SU-DHL-6 (cell line): ENCODE data around the gene ZNF516.

Experiments
- H2AFZ ChIP-seq: fragments of 200-600 bp; sonication (generic); 2 replicates; pipeline ENCODE4 v1.6.1; 2014; ENCODE audit warnings: low read depth, mild to moderate bottlenecking, moderate library complexity, mixed read lengths, antibody characterized with exemption, low read length; ENCODE audit not compliant: severe bottlenecking
- H3F3A ChIP-seq: fragments of 200-600 bp; shearing (Covaris generic); 2 replicates; pipeline ENCODE4 v1.6.0; 2016; ENCODE audit warnings: antibody characterized with exemption, mild to moderate bottlenecking; ENCODE audit not compliant: insufficient read depth
- H3K27ac ChIP-seq: fragments of 200-600 bp; sonication (generic); 2 replicates; pipeline ENCODE4 v1.5.1; 2016; ENCODE audit warnings: low read depth, mild to moderate bottlenecking, low read length, moderate library complexity, mixed read lengths
- H3K27me3 ChIP-seq: fragments of 200-600 bp; sonication (generic), shearing (Covaris generic); 2 replicates; pipeline ENCODE4 v1.6.0; 2014; ENCODE audit warnings: mild to moderate bottlenecking, low read length
- H3K36me3 ChIP-seq: fragments of 200-600 bp; sonication (generic); 2 replicates; pipeline ENCODE4 v1.6.1; 2014; ENCODE audit warnings: mild to moderate bottlenecking, low read length, mixed read lengths
- H3K4me2 ChIP-seq: fragments of 300-600, 200-600 bp; shearing (Covaris generic), sonication (generic); 2 replicates; pipeline ENCODE4 v1.6.0; 2014; ENCODE audit warnings: low read length, low read depth, mild to moderate bottlenecking; ENCODE audit not compliant: poor library complexity, severe bottlenecking
- H3K4me3 ChIP-seq: fragments of 200-600 bp; sonication (generic); 2 replicates; pipeline ENCODE4 v1.5.1; 2014; ENCODE audit warnings: antibody characterized with exemption, low read length, mild to moderate bottlenecking, mixed read lengths; ENCODE audit not compliant: insufficient read depth, poor library complexity, severe bottlenecking
- H3K79me2 ChIP-seq: fragments of 200-600 bp; sonication (generic); 2 replicates; pipeline ENCODE4 v1.6.1; 2014; ENCODE audit warnings: mild to moderate bottlenecking, low read length, moderate library complexity; ENCODE audit not compliant: insufficient read depth
- H3K9ac ChIP-seq: fragments of 200-600 bp; sonication (generic); 2 replicates; pipeline ENCODE4 v1.7.0; 2014; ENCODE audit warnings: mild to moderate bottlenecking, low read length
- H3K9me2 ChIP-seq: fragments of 200-600 bp; sonication (generic); replicated peaks from 2 replicates; pipeline ENCODE4 v1.6.1; 2014; ENCODE audit warnings: low read length; ENCODE audit not compliant: insufficient read depth
- H3K9me3 ChIP-seq: fragments of 200-600 bp; sonication (generic); 2 replicates; pipeline ENCODE4 v1.6.1; 2014; ENCODE audit warnings: low read length, mixed read lengths; ENCODE audit not compliant: insufficient read depth
- H4K20me1 ChIP-seq: fragments of 200-600 bp; sonication (generic); 2 replicates; pipeline ENCODE4 v1.6.1; 2014; ENCODE audit warnings: low read depth, mild to moderate bottlenecking, antibody characterized with exemption, low read length, moderate library complexity, mixed read lengths
- EZH2phosphoT487 ChIP-seq: fragments of 200-600 bp; sonication (generic), shearing (Covaris generic); conservative IDR thresholded peaks from 2 replicates; pipeline ENCODE4 v1.6.1; 2018; ENCODE audit warnings: mild to moderate bottlenecking, antibody characterized with exemption, low read length, moderate library complexity, mixed read lengths
- TF ChIP-seq, protein P1 (sequence below): fragments of 200-600 bp; sonication (generic); IDR thresholded peaks from one replicate; pipeline ENCODE4 v1.5.1; 2017; ENCODE audit warnings: antibody characterized with exemption, mild to moderate bottlenecking, low read length, moderate library complexity; ENCODE audit not compliant: insufficient read depth, poor library complexity, severe bottlenecking

The ZNF516 gene

GRCh38 chr18:76384861-76385680, 110.0 kb downstream of the ZNF516 start:
- H3K79me2 ChIP-seq: peaks cover 51% of the 10 kb centered on the region
- H4K20me1 ChIP-seq: no peaks in the 10 kb centered on the region; the same call in 1 of the 2 replicates
- no peaks in the 10 kb centered on the region for H3F3A ChIP-seq
- H3K27ac ChIP-seq: no peak overlapping the region
- H3K9ac ChIP-seq: no peak overlapping the region
- H3K4me2 ChIP-seq: no peak overlapping the region
- no peaks in the 10 kb centered on the region for H3K9me2 ChIP-seq
- TF ChIP-seq EZH2phosphoT487: no peak
- TF ChIP-seq, protein P1, sequence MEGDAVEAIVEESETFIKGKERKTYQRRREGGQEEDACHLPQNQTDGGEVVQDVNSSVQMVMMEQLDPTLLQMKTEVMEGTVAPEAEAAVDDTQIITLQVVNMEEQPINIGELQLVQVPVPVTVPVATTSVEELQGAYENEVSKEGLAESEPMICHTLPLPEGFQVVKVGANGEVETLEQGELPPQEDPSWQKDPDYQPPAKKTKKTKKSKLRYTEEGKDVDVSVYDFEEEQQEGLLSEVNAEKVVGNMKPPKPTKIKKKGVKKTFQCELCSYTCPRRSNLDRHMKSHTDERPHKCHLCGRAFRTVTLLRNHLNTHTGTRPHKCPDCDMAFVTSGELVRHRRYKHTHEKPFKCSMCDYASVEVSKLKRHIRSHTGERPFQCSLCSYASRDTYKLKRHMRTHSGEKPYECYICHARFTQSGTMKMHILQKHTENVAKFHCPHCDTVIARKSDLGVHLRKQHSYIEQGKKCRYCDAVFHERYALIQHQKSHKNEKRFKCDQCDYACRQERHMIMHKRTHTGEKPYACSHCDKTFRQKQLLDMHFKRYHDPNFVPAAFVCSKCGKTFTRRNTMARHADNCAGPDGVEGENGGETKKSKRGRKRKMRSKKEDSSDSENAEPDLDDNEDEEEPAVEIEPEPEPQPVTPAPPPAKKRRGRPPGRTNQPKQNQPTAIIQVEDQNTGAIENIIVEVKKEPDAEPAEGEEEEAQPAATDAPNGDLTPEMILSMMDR: no peak
- no peaks in the 10 kb centered on the region for H3K9me3 ChIP-seq
- no peaks in the 10 kb centered on the region for H3K27me3 ChIP-seq
- no peak overlapping the region for H2AFZ ChIP-seq
- no peaks in the 10 kb centered on the region for H3K36me3 ChIP-seq
- no peak overlapping the region for H3K4me3 ChIP-seq

GRCh38 chr18:76384114-76384790, 110.8 kb downstream of the ZNF516 start:
- Histone ChIP-seq H3K36me3 (no peaks in the 10 kb centered on the region), H3K4me3 (no peak overlapping the region), H4K20me1 (no peaks in the 10 kb centered on the region; the same call in 1 of the 2 replicates), H3K27me3 (no peaks in the 10 kb centered on the region), H3K9ac (no peak overlapping the region), H3K9me3 (no peaks in the 10 kb centered on the region), H3K4me2 (no peak overlapping the region), H3K27ac (no peak overlapping the region), H3K9me2 (no peaks in the 10 kb centered on the region), H2AFZ (no peak overlapping the region), H3K79me2 (peaks cover 44% of the 10 kb centered on the region; the same call in 1 of the 2 replicates), H3F3A (no peaks in the 10 kb centered on the region)
- no peak for TF ChIP-seq EZH2phosphoT487
- TF ChIP-seq, protein P1: no peak

- Histone ChIP-seq H3K79me2 (peaks cover 39% of the 10 kb centered on the region; the same call in 1 of the 2 replicates), H3K36me3 (no peaks in the 10 kb centered on the region), H2AFZ (no peak overlapping the region), H3K27me3 (no peaks in the 10 kb centered on the region), H3K9ac (no peak overlapping the region), H4K20me1 (no peaks in the 10 kb centered on the region; the same call in 1 of the 2 replicates), H3K9me2 (no peaks in the 10 kb centered on the region), H3K4me2 (no peak overlapping the region), H3F3A (no peaks in the 10 kb centered on the region), H3K27ac (no peak overlapping the region), H3K9me3 (no peaks in the 10 kb centered on the region), H3K4me3 (no peak overlapping the region)
- TF ChIP-seq, protein P1: no peak
- TF ChIP-seq EZH2phosphoT487: no peak
These were observed 111.4 kb downstream of the ZNF516 start for GRCh38 chr18:76383636-76384035.
